GM21390 (cell line): Measurements from ENCODE around the gene PYGO1.
"Not testable (repeated sequence)": the region's sequence is repeated elsewhere in the genome, so short reads cannot be mapped to it uniquely, and the experiment has no call there.

ENCODE experiments used
- ATAC-seq: cut with Tn5 transposase; IDR thresholded peaks from one replicate; pipeline ENCODE4 v1.9.1; 2021; ENCODE audit not compliant: unreplicated experiment

PYGO1 gene

GRCh38 chr15:55513152-55513551 lies 75.0 kb downstream of the PYGO1 start:
- no peak for ATAC-seq

GRCh38 chr15:55507567-55507966 lies 80.6 kb downstream of the PYGO1 start:
- no peak for ATAC-seq

- ATAC-seq, result not testable (repeated sequence)
These were observed 82.7 kb downstream of the PYGO1 start for GRCh38 chr15:55505407-55505806.

GRCh38 chr15:55499151-55499550 lies 89.0 kb downstream of the PYGO1 start:
- ATAC-seq, result no peak

- peak; percentile 98 for ATAC-seq
These were observed 89.8 kb downstream of the PYGO1 start for GRCh38 chr15:55498109-55498938.

GRCh38 chr15:55496716-55497115 lies 91.4 kb downstream of the PYGO1 start:
- no peak for ATAC-seq

- ATAC-seq, result no peak
These were observed 93.2 kb downstream of the PYGO1 start for GRCh38 chr15:55494931-55495330.

GRCh38 chr15:55488952-55489600 lies 99.1 kb downstream of the PYGO1 start:
- ATAC-seq, result not testable (repeated sequence)
